HCT116 (cell line): Measurements from ENCODE around the gene KIAA1614. TPM values are rescaled to one million over a fixed set of nuclear protein-coding genes. Genes with fewer than 3 reads are reported as not detected.

Experiments
- ATAC-seq: fragments of 200-7000 bp; cut with Tn5 transposase; 2 replicates; pipeline ENCODE4 v1.9.1; 2020; ENCODE audit warnings: mild to moderate bottlenecking, moderate library complexity
- BruUV-seq: library from RNA; stranded (reverse); fragments of 400-500 nt; replicated peaks from 2 replicates; lab custom pipeline; 2021; lab: Mats Ljungman, UMichigan
- CTCF ChIA-PET: fragments of 300-600 bp; sonication (Branson Sonifier 250); formaldehyde crosslinking; loops from one replicate; lab custom pipeline; 2021; ENCODE audit warnings: antibody characterized with exemption; lab: Charles Lee
- POLR2A ChIA-PET: fragments of 300-600, 350-600 bp; sonication (Branson Sonifier 250); formaldehyde crosslinking; loops from one replicate; lab custom pipeline; 2021; ENCODE audit warnings: antibody characterized with exemption; lab: Charles Lee
- RAD21 ChIA-PET, 2 experiments: fragments of 300-600 bp; sonication (Branson Sonifier 250); formaldehyde crosslinking; loops; one replicate each; lab custom pipeline; 2023; ENCODE audit warnings: low total read pairs in 2 of 2; ENCODE audit not compliant: uncharacterized antibody in 2 of 2, unreplicated experiment in 2 of 2, low non-redundant PET in 1 of 2; lab: Charles Lee
- DNase-seq: peaks from one replicate; pipeline ENCODE4 v3.0.0-alpha.2; 2010; ENCODE audit warnings: low read depth, low spot score
- H2AFZ ChIP-seq: fragments of 200-600 bp; shearing (Covaris generic), sonication (generic); 2 replicates; pipeline ENCODE4 v1.6.1; 2017; ENCODE audit warnings: low read depth, mixed run types, mixed read lengths, antibody characterized with exemption, low read length; ENCODE audit not compliant: poor library complexity, severe bottlenecking
- H3K27ac ChIP-seq: 2 replicates; pipeline ENCODE4 v1.5.1; 2012; ENCODE audit warnings: low read depth, low read length
- H3K27me3 ChIP-seq: fragments of 200-600 bp; sonication (generic); 2 replicates; pipeline ENCODE4 v1.6.1; 2016; ENCODE audit warnings: mixed run types, low read length, mixed read lengths; ENCODE audit not compliant: insufficient read depth
- H3K36me3 ChIP-seq, 2 experiments: fragments of 200-500 bp in 1 of 2; fragments of 200-600 bp in 1 of 2; sonication (Bioruptor generic) in 1 of 2; sonication (generic) in 1 of 2; 2 replicates each; pipeline versions ENCODE4 v1.5.1 to v1.6.1; 2014 to 2016; ENCODE audit warnings: low read length in 2 of 2, inconsistent platforms in 1 of 2, mixed read lengths in 1 of 2, mixed run types in 1 of 2; ENCODE audit not compliant: insufficient read depth in 2 of 2, control insufficient read depth in 1 of 2
- H3K4me1 ChIP-seq, 2 experiments: fragments of 200-600 bp in 1 of 2; sonication (generic) in 1 of 2; 2 replicates each; pipeline versions ENCODE4 v1.5.1 to v1.6.1; 2012 to 2017; ENCODE audit warnings: low read length in 2 of 2, inconsistent platforms in 1 of 2, mild to moderate bottlenecking in 1 of 2, mixed read lengths in 1 of 2, mixed run types in 1 of 2, moderate library complexity in 1 of 2; ENCODE audit not compliant: insufficient read depth in 2 of 2, control insufficient read depth in 1 of 2
- H3K4me2 ChIP-seq: fragments of 200-600 bp; sonication (generic); 2 replicates; pipeline ENCODE4 v1.6.1; 2017; ENCODE audit warnings: mixed run types, low read length, mixed read lengths
- H3K4me3 ChIP-seq, 2 experiments: fragments of 200-600 bp in 1 of 2; sonication (generic) in 1 of 2; replicated peaks in 1 of 2; 2 replicates each; pipeline ENCODE4 v1.5.1; 2011 to 2016; ENCODE audit warnings: low read length in 2 of 2, control low read depth in 1 of 2, low read depth in 1 of 2, mild to moderate bottlenecking in 1 of 2, mixed read lengths in 1 of 2, mixed run types in 1 of 2
- H3K79me2 ChIP-seq: fragments of 200-600 bp; sonication (generic); 2 replicates; pipeline ENCODE4 v1.6.1; 2017; ENCODE audit warnings: mild to moderate bottlenecking, mixed run types, low read length, moderate library complexity, mixed read lengths; ENCODE audit not compliant: insufficient read depth
- H3K9ac ChIP-seq: fragments of 200-600 bp; sonication (generic); 2 replicates; pipeline ENCODE4 v1.6.1; 2016; ENCODE audit warnings: low read length, mixed read lengths
- H3K9me2 ChIP-seq: fragments of 200-600 bp; sonication (generic), shearing (Covaris generic); 2 replicates; pipeline ENCODE4 v1.6.1; 2017; ENCODE audit warnings: mixed run types, mild to moderate bottlenecking, moderate library complexity; ENCODE audit not compliant: insufficient read depth
- H3K9me3 ChIP-seq, 2 experiments: fragments of 200-500 bp in 1 of 2; fragments of 200-600 bp in 1 of 2; sonication (Bioruptor generic) in 1 of 2; sonication (generic) in 1 of 2; 2 replicates each; pipeline ENCODE4 v1.6.1; 2014 to 2017; ENCODE audit warnings: low read length in 2 of 2, mixed read lengths in 2 of 2, inconsistent platforms in 1 of 2, low read depth in 1 of 2, mild to moderate bottlenecking in 1 of 2, mixed run types in 1 of 2, moderate library complexity in 1 of 2; ENCODE audit not compliant: control insufficient read depth in 1 of 2, insufficient read depth in 1 of 2
- H4K20me1 ChIP-seq: fragments of 200-600 bp; sonication (generic), shearing (Covaris generic); 2 replicates; pipeline ENCODE4 v1.6.1; 2017; ENCODE audit warnings: mixed run types, mild to moderate bottlenecking, moderate library complexity; ENCODE audit not compliant: insufficient read depth
- CBX3 ChIP-seq: IDR thresholded peaks from 2 replicates; pipeline ENCODE4 v1.6.1; 2012; ENCODE audit warnings: low read depth
- MAX ChIP-seq: IDR thresholded peaks from 2 replicates; pipeline ENCODE4 v1.6.1; 2012
- SP1 ChIP-seq: IDR thresholded peaks from 2 replicates; pipeline ENCODE4 v1.6.1; 2012; ENCODE audit warnings: low read depth
- SRF ChIP-seq: IDR thresholded peaks from 2 replicates; pipeline ENCODE4 v1.6.1; 2012; ENCODE audit warnings: low read depth
- ZBTB33 ChIP-seq: IDR thresholded peaks from 2 replicates; pipeline ENCODE4 v1.6.1; 2011; ENCODE audit warnings: mild to moderate bottlenecking, low read length, moderate library complexity; ENCODE audit not compliant: insufficient replicate concordance; ENCODE audit errors: extremely low read depth
- ZNF274 ChIP-seq: fragments of 200-500 bp; sonication (Bioruptor generic); IDR thresholded peaks from 2 replicates; pipeline ENCODE4 v1.6.1; 2014; ENCODE audit warnings: mild to moderate bottlenecking, low read depth, low read length, inconsistent platforms
- intact Hi-C: fragments of 100-400 bp; cut with micrococcal nuclease; formaldehyde crosslinking; loops from 2 replicates; pipeline ENCODE4 v1.10.0; 2022
- total RNA-seq: library from RNA; stranded (reverse); gene quantifications from one replicate; pipeline ENCODE4 v1.2.1, GENCODE V29; 2021; ENCODE audit not compliant: unreplicated experiment

The KIAA1614 gene
- total RNA-seq, 1 experiment from 2014 or later = 0.25 TPM

GRCh38 chr1:180976191-180976590, 63.5 kb downstream of the KIAA1614 start (continued):
- TF ChIP-seq ZBTB33 = no peak
- no peak for TF ChIP-seq ZNF274
- no peak for TF ChIP-seq SRF
- TF ChIP-seq MAX = no peak
- no peak for TF ChIP-seq CBX3

GRCh38 chr1:180976732-180977357, 64.1 kb downstream of the KIAA1614 start:
- Histone ChIP-seq H3K27ac (no peak overlapping the region), H3K9me3 (no peaks in the 10 kb centered on the region), H3K27me3 (no peaks in the 10 kb centered on the region), H3K4me3 (no peak overlapping the region), H3K79me2 (no peaks in the 10 kb centered on the region; the same call in 1 of the 2 replicates), H3K4me1 (no peaks in the 10 kb centered on the region), H3K9ac (no peak overlapping the region), H3K9me2 (no peaks in the 10 kb centered on the region), H3K36me3 (peaks cover 25 to 27% of the 10 kb centered on the region in 2 experiments), H3K4me2 (no peak overlapping the region), H2AFZ (no peak overlapping the region), H4K20me1 (no peaks in the 10 kb centered on the region)
- intact Hi-C loops = no loop called here
- BruUV-seq = no TSS peak
- TF ChIP-seq SP1 = no peak
- ChIA-PET POLR2A (no interaction called here), CTCF (no interaction called here), RAD21 (no interaction called here)
- ATAC-seq (no peak), DNase-seq (no peak)
